Measurements from ENCODE around the gene IGFL2.

GRCh38 chr19:46176116-46176860, 28.2 kb downstream of the IGFL2 start:
- TF ChIP-seq EZH2 (IDR thresholded peaks at IDR 0.05; ENCODE audit: insufficient read depth, low read length), result no peak
- no peak for TF ChIP-seq CTCF (IDR thresholded peaks at IDR 0.05; ENCODE audit: insufficient read depth, low read depth, low read length)

All from astrocyte (in vitro differentiated cells and primary cell).